HFFc6 (cell line): ENCODE results near the gene OSBPL7. TPM values are rescaled to one million over a fixed set of nuclear protein-coding genes. Genes with fewer than 3 reads are reported as not detected.

Experiments
- DNase-seq: peaks from one replicate; pipeline ENCODE4 v3.0.0-alpha.2; 2018
- H3K27ac Mint-ChIP-seq: 2 replicates; pipeline ENCODE4 v1.8.0; 2020; ENCODE audit warnings: mild to moderate bottlenecking, mixed read lengths
- H3K27me3 Mint-ChIP-seq: 2 replicates; pipeline ENCODE4 v1.8.0; 2021; ENCODE audit warnings: mild to moderate bottlenecking, moderate library complexity, mixed read lengths; ENCODE audit not compliant: insufficient read depth
- H3K36me3 Mint-ChIP-seq: 2 replicates; pipeline ENCODE4 v1.8.0; 2021; ENCODE audit warnings: low read depth, mixed read lengths
- H3K4me1 Mint-ChIP-seq: 2 replicates; pipeline ENCODE4 v1.8.0; 2020; ENCODE audit warnings: low read depth, mixed read lengths
- H3K4me3 Mint-ChIP-seq: 2 replicates; pipeline ENCODE4 v1.8.0; 2020; ENCODE audit warnings: mild to moderate bottlenecking, moderate library complexity, mixed read lengths
- H3K9me3 Mint-ChIP-seq: 2 replicates; pipeline ENCODE4 v1.8.0; 2020; ENCODE audit warnings: mild to moderate bottlenecking, mixed read lengths
- total RNA-seq, 6 experiments: library from RNA; stranded (reverse); fragmentation: NEBNext Ultra II Directional; extraction: Animal tissue kit (Norgen Biotek cat#: 25700); gene quantifications; 2 replicates in 1 of 6; 3 replicates in 5 of 6; pipeline ENCODE4 v1.2.3, GENCODE V29; 2021
- TF ChIP-seq, protein P1 (sequence below): fragments of 200-600 bp; sonication (generic); IDR thresholded peaks from 2 replicates; pipeline ENCODE4 v1.5.0; 2021; ENCODE audit warnings: antibody characterized with exemption, mild to moderate bottlenecking

The OSBPL7 gene
- total RNA-seq, 6 experiments from 2014 or later = 7.0 to 10.7 (median 9.2) TPM

GRCh38 chr17:47820033-47820789, 1.4 kb downstream of the OSBPL7 start:
- Mint-ChIP-seq H3K4me1 (peaks cover 30% of the 10 kb centered on the region), H3K27me3 (peaks cover under 1% of the 10 kb centered on the region; the same call in 1 of the 2 replicates), H3K9me3 (no peaks in the 10 kb centered on the region), H3K36me3 (no peaks in the 10 kb centered on the region; the same call in 1 of the 2 replicates), H3K4me3 (peak overlapping the region; percentile 94), H3K27ac (no peak overlapping the region)
- DNase-seq = no peak
- TF ChIP-seq, protein P1, sequence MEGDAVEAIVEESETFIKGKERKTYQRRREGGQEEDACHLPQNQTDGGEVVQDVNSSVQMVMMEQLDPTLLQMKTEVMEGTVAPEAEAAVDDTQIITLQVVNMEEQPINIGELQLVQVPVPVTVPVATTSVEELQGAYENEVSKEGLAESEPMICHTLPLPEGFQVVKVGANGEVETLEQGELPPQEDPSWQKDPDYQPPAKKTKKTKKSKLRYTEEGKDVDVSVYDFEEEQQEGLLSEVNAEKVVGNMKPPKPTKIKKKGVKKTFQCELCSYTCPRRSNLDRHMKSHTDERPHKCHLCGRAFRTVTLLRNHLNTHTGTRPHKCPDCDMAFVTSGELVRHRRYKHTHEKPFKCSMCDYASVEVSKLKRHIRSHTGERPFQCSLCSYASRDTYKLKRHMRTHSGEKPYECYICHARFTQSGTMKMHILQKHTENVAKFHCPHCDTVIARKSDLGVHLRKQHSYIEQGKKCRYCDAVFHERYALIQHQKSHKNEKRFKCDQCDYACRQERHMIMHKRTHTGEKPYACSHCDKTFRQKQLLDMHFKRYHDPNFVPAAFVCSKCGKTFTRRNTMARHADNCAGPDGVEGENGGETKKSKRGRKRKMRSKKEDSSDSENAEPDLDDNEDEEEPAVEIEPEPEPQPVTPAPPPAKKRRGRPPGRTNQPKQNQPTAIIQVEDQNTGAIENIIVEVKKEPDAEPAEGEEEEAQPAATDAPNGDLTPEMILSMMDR = no peak

DNA sequence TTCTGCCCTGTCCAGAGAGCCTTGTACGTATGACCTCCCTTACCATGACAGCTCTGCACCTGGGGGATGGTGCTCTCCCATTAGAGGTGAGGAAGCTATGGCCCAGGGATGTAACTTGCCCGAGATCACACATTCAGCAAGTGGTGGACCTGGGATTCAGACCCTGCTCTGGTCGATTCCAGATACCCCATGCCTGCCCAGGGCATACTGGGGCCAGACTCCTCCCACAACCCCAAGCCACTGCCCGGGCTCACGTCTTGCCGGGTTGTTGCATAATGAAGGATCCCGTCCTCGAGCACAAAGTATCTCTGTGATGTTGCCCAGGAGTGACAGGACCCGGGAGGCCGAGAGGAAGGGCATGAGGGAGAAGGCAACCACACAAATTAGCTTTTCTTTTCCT, 2.1 kb downstream of the OSBPL7 start:
- Mint-ChIP-seq H3K4me1 (peaks cover 30% of the 10 kb centered on the region), H3K27me3 (no peaks in the 10 kb centered on the region; the same call in 1 of the 2 replicates), H3K4me3 (no peak overlapping the region), H3K27ac (no peak overlapping the region), H3K36me3 (no peaks in the 10 kb centered on the region; the same call in 1 of the 2 replicates), H3K9me3 (no peaks in the 10 kb centered on the region)
- DNase-seq = no peak
- TF ChIP-seq, protein P1 = no peak

GRCh38 chr17:47818002-47818695, 3.4 kb downstream of the OSBPL7 start:
- Mint-ChIP-seq H3K9me3 (no peaks in the 10 kb centered on the region), H3K36me3 (no peaks in the 10 kb centered on the region; the same call in 1 of the 2 replicates), H3K27me3 (peaks cover 1% of the 10 kb centered on the region), H3K4me3 (no peak overlapping the region), H3K4me1 (peaks cover 30% of the 10 kb centered on the region), H3K27ac (no peak overlapping the region)
- no peak for DNase-seq
- TF ChIP-seq, protein P1 = no peak

DNA sequence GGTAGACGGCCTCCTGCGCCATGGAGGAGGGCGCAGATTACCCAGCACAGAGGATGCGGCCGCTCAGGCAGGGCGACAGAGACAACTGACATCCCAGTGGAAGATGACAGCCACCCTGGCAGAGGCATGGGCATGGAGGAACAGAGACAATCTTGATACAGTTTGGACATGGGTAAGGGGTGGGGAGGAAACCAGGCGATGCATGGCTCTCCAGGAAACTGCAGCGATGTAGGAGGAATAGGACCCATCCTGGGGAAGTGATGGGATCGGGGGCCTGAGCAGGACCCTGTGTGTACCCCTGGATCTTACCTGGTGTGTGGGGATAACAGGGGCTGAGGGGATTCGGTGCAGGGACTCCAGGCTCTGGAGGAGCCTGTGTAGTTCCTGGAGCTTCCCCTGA, 4.6 kb downstream of the OSBPL7 start:
- Mint-ChIP-seq H3K36me3 (peaks cover 9% of the 10 kb centered on the region), H3K9me3 (no peaks in the 10 kb centered on the region), H3K4me1 (peaks cover 18% of the 10 kb centered on the region), H3K27ac (no peak overlapping the region), H3K4me3 (no peak overlapping the region), H3K27me3 (peaks cover 1% of the 10 kb centered on the region)
- no peak for DNase-seq
- TF ChIP-seq, protein P1 = no peak

DNA sequence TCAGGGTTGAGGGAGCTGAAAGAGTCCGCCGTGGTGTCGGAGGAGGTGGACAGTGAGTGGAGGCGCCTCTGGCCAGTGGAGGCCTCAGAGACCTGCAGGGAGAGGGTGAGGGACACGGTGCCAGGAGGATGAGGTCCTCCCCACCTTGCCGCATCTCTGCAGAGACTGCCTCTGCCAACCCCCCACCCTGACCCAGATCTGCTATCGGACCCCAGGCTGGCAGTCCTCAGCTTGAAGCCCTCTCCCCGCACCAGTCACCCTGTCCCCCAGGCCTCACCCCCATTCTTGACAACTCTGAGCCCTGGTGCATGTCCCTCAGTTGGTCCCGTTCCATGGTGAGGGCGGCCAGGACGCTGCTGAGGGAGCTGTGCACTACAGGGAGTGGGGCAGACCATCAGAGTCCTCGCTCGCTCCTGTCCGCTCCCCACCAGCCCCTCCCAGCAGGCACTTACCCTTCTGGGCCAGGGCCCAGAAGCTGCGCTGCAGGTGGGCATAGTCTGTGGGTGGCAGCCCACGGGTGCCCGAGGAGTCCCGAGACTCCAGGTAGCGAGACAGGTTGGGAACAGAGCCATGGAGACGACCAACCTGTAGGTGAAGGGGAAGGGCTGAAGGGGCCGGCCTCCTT, 5.4 kb downstream of the OSBPL7 start:
- H3K27ac Mint-ChIP-seq = no peak overlapping the region
- H3K27me3 Mint-ChIP-seq = peaks cover 1% of the 10 kb centered on the region
- no peaks in the 10 kb centered on the region for H3K9me3 Mint-ChIP-seq
- no peak for DNase-seq
- TF ChIP-seq, protein P1 = no peak
- peaks cover 9% of the 10 kb centered on the region for H3K36me3 Mint-ChIP-seq
- H3K4me3 Mint-ChIP-seq = no peak overlapping the region
- peaks cover 10% of the 10 kb centered on the region for H3K4me1 Mint-ChIP-seq
